Muscle layer of colon (tissue), 2 donors: ENCODE data around the gene KPNA2.
"Not testable (repeated sequence)": the region's sequence is repeated elsewhere in the genome, so short reads cannot be mapped to it uniquely, and the experiment has no call there.

Experiments used
- H3K27ac ChIP-seq: one replicate; pipeline ENCODE4 v1.7.0; 2013; ENCODE audit warnings: low read depth, mild to moderate bottlenecking, low read length, moderate library complexity
- H3K27me3 ChIP-seq, 2 donors: one replicate each; pipeline ENCODE4 v1.7.0; 2013; ENCODE audit warnings: low read length in 2 of 2, mild to moderate bottlenecking in 2 of 2; ENCODE audit not compliant: insufficient read depth in 2 of 2, control insufficient read depth in 1 of 2
- H3K36me3 ChIP-seq: one replicate; pipeline ENCODE4 v1.7.0; 2013; ENCODE audit warnings: mild to moderate bottlenecking, low read length; ENCODE audit not compliant: insufficient read depth
- H3K4me1 ChIP-seq: one replicate; pipeline ENCODE4 v1.7.0; 2013; ENCODE audit warnings: mild to moderate bottlenecking, low read length; ENCODE audit not compliant: insufficient read depth
- H3K4me3 ChIP-seq, 2 donors: one replicate each; pipeline ENCODE4 v1.7.0; 2013; ENCODE audit warnings: low read length in 2 of 2, low read depth in 1 of 2, mild to moderate bottlenecking in 1 of 2, moderate library complexity in 1 of 2
- H3K9ac ChIP-seq: one replicate; pipeline ENCODE4 v1.7.0; 2013; ENCODE audit warnings: low read length
- H3K9me3 ChIP-seq: one replicate; pipeline ENCODE4 v1.7.0; 2013; ENCODE audit warnings: mild to moderate bottlenecking, low read length
- donor health status: abdominal sarcoma.
- donor health status: Adenocarcinoma of cecum.

The KPNA2 gene

DNA sequence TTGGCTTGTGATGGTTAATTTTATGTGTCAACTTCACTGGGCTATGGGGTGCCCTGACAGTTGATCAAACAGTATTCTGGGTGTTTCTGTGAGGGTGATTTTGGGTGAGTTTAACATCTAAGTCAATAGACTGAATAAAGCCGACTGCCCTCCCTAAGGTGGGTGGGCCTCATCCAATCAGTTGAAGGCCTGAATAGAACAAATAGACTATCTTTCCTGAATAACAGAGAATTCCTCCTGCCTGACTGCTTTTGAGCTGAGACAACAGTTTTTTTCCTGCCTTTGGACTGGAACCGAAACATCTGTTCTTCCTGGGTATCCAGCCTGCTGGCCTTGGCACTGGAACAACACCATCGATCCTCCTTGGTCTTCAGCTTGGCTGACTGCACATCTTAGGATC is 33.0 kb downstream of the KPNA2 start:
- H3K27me3 ChIP-seq, H3K4me1 ChIP-seq, H3K9ac ChIP-seq, H3K27ac ChIP-seq, H3K36me3 ChIP-seq, H3K9me3 ChIP-seq, H3K4me3 ChIP-seq: not testable (repeated sequence)

- H3K4me3 ChIP-seq, H3K9me3 ChIP-seq, H3K27ac ChIP-seq, H3K4me1 ChIP-seq, H3K27me3 ChIP-seq, H3K36me3 ChIP-seq, H3K9ac ChIP-seq: not testable (repeated sequence)
Observed at GRCh38 chr17:68070582-68071444, 35.3 kb downstream of the KPNA2 start.

DNA sequence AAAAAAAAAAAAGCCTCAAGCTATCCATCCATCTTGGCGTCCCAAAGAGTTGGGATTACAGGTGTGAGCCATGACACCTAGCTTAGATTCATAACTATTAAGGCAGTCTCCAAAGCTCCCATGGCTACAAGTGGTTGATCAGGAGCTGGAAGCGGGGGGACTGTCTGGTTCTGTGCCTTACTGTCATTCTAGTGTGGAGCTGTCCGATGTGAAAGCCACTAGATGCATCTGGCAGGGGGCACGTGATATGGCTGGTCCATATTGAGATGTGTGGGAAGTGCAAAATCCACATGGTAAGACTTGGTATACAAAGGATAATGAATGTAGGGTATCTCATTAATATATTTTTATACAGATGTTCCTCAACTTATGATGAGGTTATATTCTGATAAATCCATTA is 38.7 kb downstream of the KPNA2 start:
- Histone ChIP-seq H3K27me3 (no peaks in the 10 kb centered on the region), H3K4me3 (no peak overlapping the region), H3K9me3 (no peaks in the 10 kb centered on the region), H3K36me3 (no peaks in the 10 kb centered on the region), H3K4me1 (no peaks in the 10 kb centered on the region), H3K27ac (no peak overlapping the region), H3K9ac (no peak overlapping the region)

GRCh38 chr17:68075953-68076607 is 40.5 kb downstream of the KPNA2 start:
- H3K4me3 ChIP-seq, H3K4me1 ChIP-seq, H3K9ac ChIP-seq, H3K36me3 ChIP-seq, H3K27me3 ChIP-seq, H3K27ac ChIP-seq, H3K9me3 ChIP-seq: not testable (repeated sequence)

GRCh38 chr17:68077498-68077897 is 42.0 kb downstream of the KPNA2 start:
- not testable (repeated sequence) for H3K4me3 ChIP-seq, H3K9ac ChIP-seq, H3K9me3 ChIP-seq, H3K4me1 ChIP-seq, H3K27me3 ChIP-seq, H3K36me3 ChIP-seq, H3K27ac ChIP-seq

GRCh38 chr17:68080411-68081150 is 45.0 kb downstream of the KPNA2 start:
- H3K36me3 ChIP-seq = no peaks in the 10 kb centered on the region
- H3K9me3 ChIP-seq = no peaks in the 10 kb centered on the region
- H3K4me1 ChIP-seq = peaks cover 4% of the 10 kb centered on the region
- no peak overlapping the region for H3K9ac ChIP-seq
- H3K27me3 ChIP-seq = no peaks in the 10 kb centered on the region
- H3K4me3 ChIP-seq = no peak overlapping the region
- no peak overlapping the region for H3K27ac ChIP-seq

GRCh38 chr17:68081305-68082265 is 46.0 kb downstream of the KPNA2 start:
- not testable (repeated sequence) for H3K36me3 ChIP-seq, H3K27me3 ChIP-seq, H3K9ac ChIP-seq, H3K27ac ChIP-seq, H3K9me3 ChIP-seq, H3K4me3 ChIP-seq, H3K4me1 ChIP-seq

GRCh38 chr17:68085771-68086381 is 50.3 kb downstream of the KPNA2 start:
- Histone ChIP-seq H3K27me3 (no peaks in the 10 kb centered on the region), H3K9ac (no peak overlapping the region), H3K36me3 (no peaks in the 10 kb centered on the region), H3K9me3 (no peaks in the 10 kb centered on the region), H3K27ac (no peak overlapping the region), H3K4me3 (no peak overlapping the region), H3K4me1 (peaks cover 7% of the 10 kb centered on the region)

GRCh38 chr17:68086666-68087065 is 51.1 kb downstream of the KPNA2 start:
- H3K4me3 ChIP-seq, H3K27me3 ChIP-seq, H3K9ac ChIP-seq, H3K9me3 ChIP-seq, H3K36me3 ChIP-seq, H3K4me1 ChIP-seq, H3K27ac ChIP-seq: not testable (repeated sequence)

GRCh38 chr17:68087131-68087623 is 51.6 kb downstream of the KPNA2 start:
- not testable (repeated sequence) for H3K4me3 ChIP-seq, H3K27me3 ChIP-seq, H3K9me3 ChIP-seq, H3K4me1 ChIP-seq, H3K9ac ChIP-seq, H3K36me3 ChIP-seq, H3K27ac ChIP-seq
